ENCODE results near the gene KRT4. TPM values are rescaled to one million over a fixed set of nuclear protein-coding genes. Genes with fewer than 3 reads are reported as not detected.

The KRT4 gene
- total RNA-seq, 1 experiment from 2014 or later, result not detected

DNA sequence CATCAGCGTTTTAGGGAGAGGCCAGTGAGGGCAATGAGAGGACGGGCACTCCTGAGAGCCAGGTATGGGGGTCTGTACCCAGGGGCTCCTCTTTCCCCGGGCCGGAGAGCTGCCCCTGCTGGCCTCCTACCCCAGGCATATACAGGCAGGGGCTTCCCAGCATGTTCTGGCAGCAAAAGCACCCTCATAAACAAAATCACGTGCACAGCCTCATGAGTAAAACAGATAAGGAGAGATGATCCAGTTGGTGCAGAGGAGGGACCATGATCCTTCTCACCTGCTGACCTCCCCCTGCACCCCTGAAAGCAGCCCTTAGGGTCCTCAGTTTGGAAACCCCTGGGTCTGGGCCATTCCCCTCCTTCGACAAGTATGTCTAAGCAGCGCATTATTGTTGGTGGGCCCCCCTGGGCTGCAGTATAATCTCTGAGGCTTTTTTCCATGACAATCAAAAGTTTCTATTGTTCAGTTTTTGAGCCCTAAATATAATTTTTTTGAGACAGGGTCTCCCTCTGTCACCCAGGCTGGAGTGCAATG, 5.0 kb upstream of the KRT4 start:
- BruUV-seq (replicated peaks), result no TSS peak
- no peaks in the 10 kb centered on the region for H4K20me1 ChIP-seq (ENCODE audit: insufficient read depth)
- H3K9ac ChIP-seq (ENCODE audit: low read length), result no peak overlapping the region
- no peak overlapping the region for H2AFZ ChIP-seq (ENCODE audit: low read depth, low read length, poor library complexity, severe bottlenecking)
- no peaks in the 10 kb centered on the region for H3K9me3 ChIP-seq (ENCODE audit: control insufficient read depth in 1 of 2, insufficient read depth in 1 of 2, low read depth in 1 of 2, low read length in 2 of 2)
- H3K27ac ChIP-seq (ENCODE audit: low read depth, low read length), result no peak overlapping the region
- no peaks in the 10 kb centered on the region for H3K9me2 ChIP-seq (ENCODE audit: insufficient read depth)
- H3K79me2 ChIP-seq (ENCODE audit: insufficient read depth, low read length), result no peaks in the 10 kb centered on the region
- no peak overlapping the region for H3K4me3 ChIP-seq (replicated peaks in 1 of 2; ENCODE audit: low read depth in 1 of 2, low read length in 2 of 2)
- H3K4me1 ChIP-seq (ENCODE audit: control insufficient read depth in 1 of 2, insufficient read depth in 2 of 2, low read length in 2 of 2), result peaks cover 0 to 9% of the 10 kb centered on the region in 2 experiments; a peak in 2 of 4 replicates
- H3K4me2 ChIP-seq (ENCODE audit: low read length), result no peak overlapping the region
- RAD21 ChIA-PET (ENCODE audit: low non-redundant PET in 1 of 2, low total read pairs in 2 of 2, uncharacterized antibody in 2 of 2, unreplicated experiment in 2 of 2), result no interaction called here
- intact Hi-C loops (cut with micrococcal nuclease), result no loop called here
- TF ChIP-seq EZH2phosphoT487 (IDR thresholded peaks at IDR 0.05; ENCODE audit: borderline replicate concordance), result no peak
- no peak for TF ChIP-seq ZFX (IDR thresholded peaks at IDR 0.05)
- TF ChIP-seq EGR1 (IDR thresholded peaks at IDR 0.05; ENCODE audit: low read depth), result no peak
- no peak for TF ChIP-seq SP1 (IDR thresholded peaks at IDR 0.05; ENCODE audit: low read depth)
- TF ChIP-seq, protein P1, sequence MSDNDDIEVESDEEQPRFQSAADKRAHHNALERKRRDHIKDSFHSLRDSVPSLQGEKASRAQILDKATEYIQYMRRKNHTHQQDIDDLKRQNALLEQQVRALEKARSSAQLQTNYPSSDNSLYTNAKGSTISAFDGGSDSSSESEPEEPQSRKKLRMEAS (IDR thresholded peaks at IDR 0.05), result no peak
- POLR2A ChIA-PET, result no interaction called here
- H3K36me3 ChIP-seq (ENCODE audit: control insufficient read depth in 1 of 2, insufficient read depth in 2 of 2, low read length in 2 of 2), result no peaks in the 10 kb centered on the region
- ATAC-seq (no peak), DNase-seq (ENCODE audit: low read depth, low spot score) (no peak)
- CTCF ChIA-PET, result no interaction called here
- H3K27me3 ChIP-seq (ENCODE audit: insufficient read depth, low read length), result 0 out of 2 replicates have a peak, but pooled peaks cover 2% of the 10 kb centered on the region

DNA sequence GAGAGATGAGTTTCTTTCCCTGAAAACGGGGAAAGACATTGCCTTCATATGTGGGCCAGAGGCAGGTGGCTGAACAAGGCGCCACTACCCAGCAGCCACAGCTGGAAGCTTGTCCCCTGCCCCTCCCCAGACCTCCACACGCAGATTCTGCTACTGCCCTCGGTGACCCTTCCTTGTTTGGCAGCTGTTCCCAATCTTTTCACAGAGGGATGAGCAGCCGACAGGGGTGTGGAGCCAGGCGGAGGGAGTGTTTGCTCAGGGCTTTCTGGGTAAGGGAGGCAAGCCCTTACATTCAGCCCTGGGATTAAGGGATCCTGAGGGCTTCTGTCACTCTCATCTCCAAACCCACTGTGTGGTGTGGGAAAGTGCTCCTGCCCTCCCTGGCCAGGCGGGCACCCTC, 4.5 kb upstream of the KRT4 start:
- no peaks in the 10 kb centered on the region for H3K9me3 ChIP-seq (ENCODE audit: control insufficient read depth in 1 of 2, insufficient read depth in 1 of 2, low read depth in 1 of 2, low read length in 2 of 2)
- ChIA-PET POLR2A (no interaction called here), RAD21 (ENCODE audit: low non-redundant PET in 1 of 2, low total read pairs in 2 of 2, uncharacterized antibody in 2 of 2, unreplicated experiment in 2 of 2) (no interaction called here), CTCF (no interaction called here)
- DNase-seq (ENCODE audit: low read depth, low spot score) (no peak), ATAC-seq (no peak)
- H4K20me1 ChIP-seq (ENCODE audit: insufficient read depth), result no peaks in the 10 kb centered on the region
- no TSS peak for BruUV-seq (replicated peaks)
- no peak overlapping the region for H2AFZ ChIP-seq (ENCODE audit: low read depth, low read length, poor library complexity, severe bottlenecking)
- no peaks in the 10 kb centered on the region for H3K36me3 ChIP-seq (ENCODE audit: control insufficient read depth in 1 of 2, insufficient read depth in 2 of 2, low read length in 2 of 2)
- 0 out of 2 replicates have a peak, but pooled peaks cover 2% of the 10 kb centered on the region for H3K27me3 ChIP-seq (ENCODE audit: insufficient read depth, low read length)
- H3K9ac ChIP-seq (ENCODE audit: low read length), result no peak overlapping the region
- H3K79me2 ChIP-seq (ENCODE audit: insufficient read depth, low read length), result no peaks in the 10 kb centered on the region
- peaks cover 0 to 9% of the 10 kb centered on the region in 2 experiments; a peak in 2 of 4 replicates for H3K4me1 ChIP-seq (ENCODE audit: control insufficient read depth in 1 of 2, insufficient read depth in 2 of 2, low read length in 2 of 2)
- H3K27ac ChIP-seq (ENCODE audit: low read depth, low read length), result no peak overlapping the region
- intact Hi-C loops (cut with micrococcal nuclease), result no loop called here
- H3K4me2 ChIP-seq (ENCODE audit: low read length), result no peak overlapping the region
- H3K4me3 ChIP-seq (replicated peaks in 1 of 2; ENCODE audit: low read depth in 1 of 2, low read length in 2 of 2), result no peak overlapping the region
- no peaks in the 10 kb centered on the region for H3K9me2 ChIP-seq (ENCODE audit: insufficient read depth)
- no peak for TF ChIP-seq EGR1 (IDR thresholded peaks at IDR 0.05; ENCODE audit: low read depth)
- TF ChIP-seq POLR2AphosphoS5 (IDR thresholded peaks at IDR 0.05; ENCODE audit: low read depth, low read length), result no peak
- no peak for TF ChIP-seq CBX3 (IDR thresholded peaks at IDR 0.05; ENCODE audit: low read depth)
- TF ChIP-seq ZFX (IDR thresholded peaks at IDR 0.05), result no peak
- TF ChIP-seq SP1 (IDR thresholded peaks at IDR 0.05; ENCODE audit: low read depth), result no peak
